Loucy (cell line): Measurements from ENCODE around the gene CABCOCO1.

ENCODE experiments used
- H2AFZ ChIP-seq: fragments of 200-600 bp; sonication (generic); 2 replicates; pipeline ENCODE4 v1.6.0; 2016; ENCODE audit warnings: antibody characterized with exemption, mild to moderate bottlenecking, low read length, moderate library complexity
- H3F3A ChIP-seq: fragments of 200-600 bp; 2 replicates; pipeline ENCODE4 v1.6.0; 2016; ENCODE audit warnings: antibody characterized with exemption, low read depth, mild to moderate bottlenecking
- H3K27me3 ChIP-seq: fragments of 200-600 bp; sonication (generic); 2 replicates; pipeline ENCODE4 v1.6.1; 2014; ENCODE audit warnings: low read length, mild to moderate bottlenecking; ENCODE audit not compliant: insufficient read depth, poor library complexity, severe bottlenecking
- H3K36me3 ChIP-seq: fragments of 200-600 bp; sonication (generic); 2 replicates; pipeline ENCODE4 v1.6.1; 2016; ENCODE audit warnings: low read length; ENCODE audit not compliant: insufficient read depth
- H3K4me1 ChIP-seq: fragments of 200-600 bp; sonication (generic); 2 replicates; pipeline ENCODE4 v1.5.1; 2014; ENCODE audit warnings: low read length, mild to moderate bottlenecking; ENCODE audit not compliant: insufficient read depth, poor library complexity, severe bottlenecking
- H3K4me2 ChIP-seq: fragments of 200-600 bp; sonication (generic); 2 replicates; pipeline ENCODE4 v1.6.0; 2014; ENCODE audit warnings: antibody characterized with exemption, low read length, low read depth, mild to moderate bottlenecking; ENCODE audit not compliant: poor library complexity, severe bottlenecking
- H3K4me3 ChIP-seq: fragments of 200-600 bp; sonication (generic); 2 replicates; pipeline ENCODE4 v1.5.1; 2014; ENCODE audit warnings: low read length, mild to moderate bottlenecking, mixed read lengths; ENCODE audit not compliant: poor library complexity, severe bottlenecking
- H3K79me2 ChIP-seq: fragments of 200-600 bp; sonication (generic); 2 replicates; pipeline ENCODE4 v1.6.1; 2014; ENCODE audit warnings: low read length; ENCODE audit not compliant: insufficient read depth
- H3K9ac ChIP-seq: fragments of 200-600 bp; sonication (generic); 2 replicates; pipeline ENCODE4 v1.6.0; 2014; ENCODE audit warnings: mild to moderate bottlenecking, low read depth, low read length, moderate library complexity; ENCODE audit not compliant: poor library complexity, severe bottlenecking
- H3K9me2 ChIP-seq: fragments of 200-600 bp; sonication (generic); replicated peaks from 2 replicates; pipeline ENCODE4 v1.6.1; 2016; ENCODE audit warnings: low read depth, low read length, mixed read lengths
- H3K9me3 ChIP-seq: fragments of 200-600 bp; sonication (generic); 2 replicates; pipeline ENCODE4 v1.6.1; 2014; ENCODE audit warnings: mild to moderate bottlenecking, antibody characterized with exemption, low read length, low read depth; ENCODE audit not compliant: insufficient read depth
- H4K20me1 ChIP-seq: fragments of 200-600 bp; sonication (generic); 2 replicates; pipeline ENCODE4 v1.6.0; 2014; ENCODE audit warnings: antibody characterized with exemption, low read length, mild to moderate bottlenecking; ENCODE audit not compliant: insufficient read depth, poor library complexity, severe bottlenecking
- EZH2phosphoT487 ChIP-seq: fragments of 200-600 bp; IDR thresholded peaks from 2 replicates; pipeline ENCODE4 v1.6.1; 2018; ENCODE audit warnings: antibody characterized with exemption, mild to moderate bottlenecking, moderate library complexity, borderline replicate concordance
- TF ChIP-seq, protein P1 (sequence below): fragments of 200-600 bp; sonication (generic); conservative IDR thresholded peaks from 2 replicates; pipeline ENCODE4 v1.5.1; 2014; ENCODE audit warnings: mild to moderate bottlenecking, antibody characterized with exemption, low read length

Gene CABCOCO1

DNA sequence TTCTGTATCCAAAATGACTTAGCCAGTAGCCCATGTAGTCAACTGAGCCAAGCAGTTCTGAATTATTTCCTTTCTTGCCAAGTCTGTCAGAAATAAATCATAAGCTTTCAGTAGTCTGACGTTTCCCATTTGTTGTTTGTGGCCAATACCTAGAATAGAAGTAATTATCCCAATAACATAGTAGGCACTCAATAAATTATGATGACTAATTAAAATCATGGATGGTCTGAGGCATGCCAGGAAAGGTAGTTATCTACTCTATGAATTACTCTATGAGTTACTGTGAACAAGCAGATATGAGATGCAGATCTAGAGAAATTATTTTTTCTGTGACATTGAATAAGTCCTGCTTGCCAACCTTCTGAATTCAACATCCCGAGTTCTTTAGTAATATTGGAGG is 2.3 kb downstream of the CABCOCO1 start:
- Histone ChIP-seq H3K4me3 (no peak overlapping the region), H3K4me2 (no peak overlapping the region), H3K27me3 (no peaks in the 10 kb centered on the region), H3K9me3 (no peaks in the 10 kb centered on the region), H3K9me2 (no peaks in the 10 kb centered on the region), H3K9ac (no peak overlapping the region), H3K79me2 (no peaks in the 10 kb centered on the region), H3F3A (no peaks in the 10 kb centered on the region), H4K20me1 (no peaks in the 10 kb centered on the region), H2AFZ (no peak overlapping the region), H3K36me3 (no peaks in the 10 kb centered on the region), H3K4me1 (no peaks in the 10 kb centered on the region)
- no peak for TF ChIP-seq EZH2phosphoT487
- TF ChIP-seq, protein P1, sequence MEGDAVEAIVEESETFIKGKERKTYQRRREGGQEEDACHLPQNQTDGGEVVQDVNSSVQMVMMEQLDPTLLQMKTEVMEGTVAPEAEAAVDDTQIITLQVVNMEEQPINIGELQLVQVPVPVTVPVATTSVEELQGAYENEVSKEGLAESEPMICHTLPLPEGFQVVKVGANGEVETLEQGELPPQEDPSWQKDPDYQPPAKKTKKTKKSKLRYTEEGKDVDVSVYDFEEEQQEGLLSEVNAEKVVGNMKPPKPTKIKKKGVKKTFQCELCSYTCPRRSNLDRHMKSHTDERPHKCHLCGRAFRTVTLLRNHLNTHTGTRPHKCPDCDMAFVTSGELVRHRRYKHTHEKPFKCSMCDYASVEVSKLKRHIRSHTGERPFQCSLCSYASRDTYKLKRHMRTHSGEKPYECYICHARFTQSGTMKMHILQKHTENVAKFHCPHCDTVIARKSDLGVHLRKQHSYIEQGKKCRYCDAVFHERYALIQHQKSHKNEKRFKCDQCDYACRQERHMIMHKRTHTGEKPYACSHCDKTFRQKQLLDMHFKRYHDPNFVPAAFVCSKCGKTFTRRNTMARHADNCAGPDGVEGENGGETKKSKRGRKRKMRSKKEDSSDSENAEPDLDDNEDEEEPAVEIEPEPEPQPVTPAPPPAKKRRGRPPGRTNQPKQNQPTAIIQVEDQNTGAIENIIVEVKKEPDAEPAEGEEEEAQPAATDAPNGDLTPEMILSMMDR: no peak

DNA sequence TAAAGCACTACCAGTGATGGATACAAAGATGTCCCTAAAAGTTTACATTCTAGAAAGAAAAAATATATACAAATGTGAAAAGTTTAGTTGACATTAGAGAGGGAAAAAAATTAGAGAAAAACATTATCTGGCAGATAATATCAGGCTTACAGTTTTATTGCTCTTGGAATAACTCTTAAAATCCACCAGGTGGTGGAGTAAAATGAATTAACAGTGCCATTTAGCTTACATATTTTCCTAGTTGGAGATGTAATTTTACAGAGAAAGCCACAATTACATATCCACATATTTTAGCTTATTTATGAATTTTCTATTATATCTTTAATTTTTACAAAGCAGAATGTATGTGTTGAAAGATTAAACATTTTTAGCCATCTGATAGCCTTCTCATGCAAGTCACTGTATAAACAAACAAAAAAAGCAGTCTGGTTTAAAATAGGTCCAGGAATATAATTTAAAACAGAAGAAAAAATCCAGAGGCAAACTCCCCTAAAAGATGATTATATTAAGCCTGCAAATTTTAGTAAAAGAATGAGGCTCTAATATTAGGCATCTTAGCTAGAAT is 6.5 kb downstream of the CABCOCO1 start:
- no peak for TF ChIP-seq EZH2phosphoT487
- TF ChIP-seq, protein P1: peak; percentile 30; the same call in 1 of the 2 replicates
- Histone ChIP-seq H3K9ac (no peak overlapping the region), H4K20me1 (no peaks in the 10 kb centered on the region), H2AFZ (no peak overlapping the region), H3K4me3 (no peak overlapping the region), H3K79me2 (no peaks in the 10 kb centered on the region), H3K9me2 (no peaks in the 10 kb centered on the region), H3K4me2 (no peak overlapping the region), H3K9me3 (no peaks in the 10 kb centered on the region), H3K27me3 (no peaks in the 10 kb centered on the region), H3F3A (no peaks in the 10 kb centered on the region), H3K36me3 (no peaks in the 10 kb centered on the region), H3K4me1 (no peaks in the 10 kb centered on the region)

DNA sequence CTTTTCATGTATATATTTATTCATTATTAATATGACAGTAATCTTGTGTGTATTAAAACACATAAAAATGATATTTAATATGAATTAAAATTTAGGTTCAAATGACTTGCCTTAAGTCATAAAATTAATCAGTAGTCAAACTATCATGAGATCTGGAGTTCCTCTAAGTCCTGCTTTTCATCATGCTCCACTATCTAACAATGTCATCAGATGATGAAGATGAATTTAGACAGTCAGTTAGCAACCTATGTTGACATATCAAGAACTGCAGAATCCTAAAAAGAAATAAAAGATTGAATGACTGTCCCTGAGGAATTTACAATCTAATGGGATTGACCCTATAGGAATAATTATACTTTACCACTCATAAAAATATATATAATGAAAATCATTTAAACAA is 7.1 kb downstream of the CABCOCO1 start:
- Histone ChIP-seq H3K4me2 (no peak overlapping the region), H3K9me3 (no peaks in the 10 kb centered on the region)
- TF ChIP-seq, protein P1: no peak
- TF ChIP-seq EZH2phosphoT487: no peak

More for the DNA sequence above, 7.1 kb downstream of the CABCOCO1 start:
- Histone ChIP-seq H2AFZ (no peak overlapping the region), H3K9ac (no peak overlapping the region), H4K20me1 (no peaks in the 10 kb centered on the region), H3K4me3 (no peak overlapping the region), H3K9me2 (no peaks in the 10 kb centered on the region), H3K79me2 (no peaks in the 10 kb centered on the region), H3K36me3 (no peaks in the 10 kb centered on the region), H3K4me1 (no peaks in the 10 kb centered on the region), H3F3A (no peaks in the 10 kb centered on the region), H3K27me3 (no peaks in the 10 kb centered on the region)
